HG03039 (cell line): Measurements from ENCODE around the gene DOCK1.

Source experiments
- ATAC-seq: cut with Tn5 transposase; IDR thresholded peaks from one replicate; pipeline ENCODE4 v1.9.1; 2021; ENCODE audit warnings: mild to moderate bottlenecking, moderate library complexity; ENCODE audit not compliant: unreplicated experiment

Gene DOCK1

DNA sequence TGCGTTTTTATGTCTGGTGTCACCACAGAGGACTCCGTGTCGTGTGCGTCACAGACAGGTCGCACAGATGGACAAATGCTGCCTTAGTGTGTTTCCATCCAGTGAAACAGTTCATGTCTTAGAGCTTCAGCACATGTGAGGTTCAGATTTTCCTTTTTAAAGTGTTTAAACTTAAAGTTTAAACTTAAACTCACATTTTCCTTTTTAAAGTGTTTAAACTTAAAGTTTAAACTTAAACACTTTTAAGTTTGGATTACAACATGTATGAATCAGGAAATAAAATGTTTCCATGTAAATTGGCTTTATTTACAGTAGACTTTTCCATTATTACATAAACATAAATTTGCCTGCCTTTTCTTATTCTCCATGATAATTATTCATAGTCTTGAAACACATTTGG lies 223.9 kb downstream of the DOCK1 start:
- no peak for ATAC-seq

DNA sequence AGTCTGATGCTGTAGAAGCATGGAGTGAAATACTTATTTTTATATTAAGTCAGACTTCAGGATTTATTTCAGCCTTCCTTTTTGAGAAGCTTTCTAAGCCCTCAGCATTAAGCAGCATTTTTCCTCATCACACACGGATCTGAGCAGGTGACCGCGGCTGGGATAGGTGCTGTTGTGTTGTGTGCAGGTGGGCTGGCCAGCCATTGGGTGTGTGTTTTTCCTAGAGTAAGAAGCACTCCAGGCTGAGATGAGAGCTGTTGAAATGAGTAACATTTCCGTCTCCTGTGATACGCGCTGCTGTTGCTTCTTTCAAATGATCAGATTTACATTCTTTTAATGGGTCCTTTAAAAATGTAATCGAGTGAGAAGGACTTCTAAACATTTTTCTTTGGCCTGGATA lies 227.2 kb downstream of the DOCK1 start:
- ATAC-seq = no peak

DNA sequence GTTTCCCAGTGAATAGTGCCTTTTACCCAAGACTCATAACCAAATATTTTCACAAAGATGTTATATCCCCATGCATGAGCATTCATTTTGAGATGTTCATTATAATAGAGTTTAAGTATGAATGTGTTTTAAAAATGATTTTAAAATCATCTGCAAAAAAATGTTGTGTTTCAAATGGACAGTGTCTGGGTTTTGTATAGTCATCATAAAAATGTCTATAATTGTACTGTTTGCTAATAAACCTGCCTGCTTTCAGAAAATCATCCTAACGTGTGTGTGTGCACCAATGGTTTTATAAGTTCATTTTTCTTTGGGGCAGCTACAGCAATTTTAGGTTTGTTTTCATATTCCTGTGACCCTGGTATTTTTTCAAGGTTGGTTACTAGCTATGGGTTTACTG lies 228.0 kb downstream of the DOCK1 start:
- ATAC-seq = no peak

DNA sequence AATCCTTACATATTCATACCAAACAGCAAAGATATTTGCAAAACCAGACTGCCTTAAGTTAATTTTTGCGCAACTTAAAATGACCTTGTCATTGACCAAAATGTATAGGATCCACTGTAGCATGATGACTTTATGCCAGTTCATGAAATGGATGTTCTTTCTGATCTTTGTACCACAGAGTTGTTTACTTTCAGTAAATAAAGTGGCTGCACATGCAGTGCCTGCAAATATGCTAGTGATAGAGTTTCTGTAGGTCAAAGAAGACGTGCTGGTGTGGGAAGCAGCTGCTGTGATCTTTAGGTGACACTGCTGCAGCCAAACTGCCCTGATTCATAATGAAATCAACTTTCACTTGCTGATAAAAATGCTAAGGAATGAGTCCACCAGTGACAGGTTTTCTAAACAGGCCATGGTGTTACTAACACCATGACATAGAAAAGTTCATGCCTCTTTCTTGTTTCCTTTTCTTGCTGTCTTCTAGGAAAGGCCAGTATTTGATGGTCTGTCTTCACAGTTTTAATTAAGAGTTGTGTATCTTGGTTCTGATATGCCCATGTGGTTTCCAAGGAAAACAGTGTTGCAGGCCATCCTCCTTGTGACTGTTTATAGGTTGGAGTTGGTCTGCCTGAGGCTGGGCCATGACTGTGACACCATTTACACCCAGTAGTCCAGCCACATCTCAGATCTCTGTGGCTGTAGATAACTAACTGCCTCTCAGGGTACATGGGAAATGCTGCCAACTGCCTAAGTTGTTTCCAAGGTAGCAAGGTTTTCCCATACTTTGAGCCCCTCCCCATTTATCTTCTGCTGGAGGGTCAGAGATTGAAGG lies 228.7 kb downstream of the DOCK1 start:
- ATAC-seq = no peak

DNA sequence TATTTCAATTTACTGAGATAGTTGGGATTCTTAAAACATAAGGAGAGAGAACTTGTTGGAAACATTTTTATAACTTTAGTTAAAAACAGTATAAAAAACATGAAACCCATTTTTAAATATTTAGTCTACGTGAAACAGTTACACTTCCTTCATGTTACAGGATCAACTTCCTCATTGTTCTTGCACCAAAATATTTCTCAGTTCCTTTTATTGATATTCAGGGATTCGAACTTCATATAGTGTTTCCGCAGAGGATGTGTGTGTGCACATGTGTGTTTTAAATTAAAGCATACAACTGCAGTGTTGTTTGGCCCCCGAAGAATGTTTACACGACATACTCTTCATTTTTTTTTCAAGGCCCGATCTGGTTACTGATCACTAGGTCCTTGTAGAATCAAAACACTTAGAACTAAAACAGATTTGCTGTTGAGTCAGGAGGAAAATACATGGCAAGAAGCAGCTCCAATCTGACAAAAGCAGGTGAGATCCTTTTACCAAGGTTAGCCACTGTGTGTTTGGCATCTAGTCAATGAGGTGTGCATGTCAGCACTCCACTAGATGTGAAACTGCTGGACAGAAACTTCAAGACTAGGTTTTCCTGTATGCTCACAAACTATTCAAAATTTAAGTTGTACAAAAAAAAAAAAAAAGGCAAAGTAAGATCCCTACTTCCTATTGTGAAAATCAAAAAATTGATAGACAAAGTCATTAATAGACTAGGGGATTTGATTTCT lies 230.8 kb downstream of the DOCK1 start:
- ATAC-seq = no peak

DNA sequence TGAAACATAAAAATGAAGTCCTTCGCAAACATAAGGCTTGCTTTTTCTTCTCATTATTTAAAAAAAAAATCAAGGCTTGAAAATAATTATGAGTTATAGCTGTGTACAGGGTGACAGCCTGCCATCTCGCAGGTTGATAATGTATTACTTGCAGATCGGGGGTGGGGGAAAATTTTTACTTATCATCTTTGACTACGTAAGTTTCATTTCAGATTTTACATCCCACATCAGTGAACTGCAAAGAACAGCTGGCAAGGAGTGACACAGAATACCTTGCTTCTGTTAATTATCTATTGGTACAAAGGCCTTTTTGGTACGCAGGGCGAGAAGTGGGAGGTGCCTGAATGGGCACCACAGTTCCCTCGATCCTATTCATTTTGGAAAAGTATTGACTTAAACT lies 232.2 kb downstream of the DOCK1 start:
- no peak for ATAC-seq

DNA sequence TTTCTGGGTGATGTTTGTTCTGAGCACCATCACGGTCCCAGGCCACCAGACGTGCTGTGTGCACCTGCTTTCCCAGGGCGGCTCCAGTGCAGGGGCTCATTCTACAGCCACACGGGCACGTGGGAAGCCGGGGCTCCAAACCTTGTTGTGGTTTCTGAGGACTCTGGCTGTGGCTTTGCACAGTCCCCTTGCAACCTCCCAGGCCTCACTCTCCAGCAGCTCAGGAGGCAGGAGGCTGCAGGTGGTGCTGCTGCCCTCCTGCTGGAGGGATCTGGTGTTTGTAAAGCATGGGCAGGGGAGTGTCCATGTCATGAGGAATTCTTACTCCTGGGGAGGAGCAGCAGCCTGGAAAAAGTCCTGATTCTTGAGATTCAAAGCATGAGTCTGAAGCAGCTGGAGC lies 236.9 kb downstream of the DOCK1 start:
- ATAC-seq = no peak

DNA sequence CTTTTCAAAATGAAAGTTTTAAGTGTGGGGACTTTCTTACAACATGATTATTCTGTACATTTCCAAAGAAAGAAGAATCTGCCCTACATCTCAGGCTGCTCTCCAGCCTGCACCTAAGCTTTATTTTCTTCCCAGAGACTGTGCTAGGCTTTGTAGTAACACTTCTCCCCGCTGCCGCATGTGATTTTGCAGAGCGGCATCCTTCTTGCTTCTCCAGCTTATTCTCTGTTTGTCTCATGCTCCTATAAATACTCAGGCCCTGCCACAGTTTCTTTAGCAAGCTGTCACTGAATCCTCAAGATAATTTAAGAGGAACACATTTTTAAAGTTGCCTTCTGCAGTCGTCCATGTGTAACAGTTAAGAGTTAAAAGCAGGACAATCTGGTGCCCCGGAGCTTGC lies 237.6 kb downstream of the DOCK1 start:
- no peak for ATAC-seq

DNA sequence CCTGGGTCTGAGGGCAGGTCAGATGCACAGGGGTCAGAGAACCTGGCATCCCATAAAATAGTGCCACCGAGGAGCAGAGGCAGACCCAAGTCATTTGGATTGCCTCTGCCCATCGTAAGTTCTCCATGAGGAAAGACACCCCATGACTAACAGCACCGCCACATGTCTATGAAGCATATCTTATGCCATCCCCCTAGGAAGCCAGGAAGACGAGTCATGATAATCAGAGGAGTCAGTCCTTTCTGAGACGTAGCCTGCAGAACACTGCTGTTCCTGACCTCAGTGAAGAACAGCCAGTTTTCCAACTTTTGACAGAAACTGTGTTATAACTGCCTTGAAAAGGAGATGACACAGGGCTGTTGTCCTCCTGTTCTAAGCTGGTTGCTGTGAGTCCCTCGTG lies 239.9 kb downstream of the DOCK1 start:
- ATAC-seq = no peak

DNA sequence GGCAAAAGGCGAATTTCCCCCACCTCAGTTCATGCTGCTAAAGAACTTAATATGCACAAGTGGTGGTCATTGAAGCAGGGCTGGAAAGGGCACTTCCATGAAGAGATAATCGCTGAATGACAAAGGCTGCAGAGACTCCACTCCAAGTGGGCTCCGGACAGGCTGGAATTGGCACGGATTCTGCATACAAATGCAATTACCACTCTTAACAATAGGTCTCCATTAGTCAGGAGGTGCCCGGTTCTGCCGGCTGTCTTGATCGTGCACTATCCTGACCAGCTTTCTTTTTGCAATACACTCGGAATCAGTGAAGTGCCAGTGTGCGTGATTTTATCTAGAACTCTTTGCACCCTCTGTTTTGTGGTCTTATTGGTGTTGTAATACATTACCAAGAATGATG lies 241.4 kb downstream of the DOCK1 start:
- ATAC-seq = no peak

DNA sequence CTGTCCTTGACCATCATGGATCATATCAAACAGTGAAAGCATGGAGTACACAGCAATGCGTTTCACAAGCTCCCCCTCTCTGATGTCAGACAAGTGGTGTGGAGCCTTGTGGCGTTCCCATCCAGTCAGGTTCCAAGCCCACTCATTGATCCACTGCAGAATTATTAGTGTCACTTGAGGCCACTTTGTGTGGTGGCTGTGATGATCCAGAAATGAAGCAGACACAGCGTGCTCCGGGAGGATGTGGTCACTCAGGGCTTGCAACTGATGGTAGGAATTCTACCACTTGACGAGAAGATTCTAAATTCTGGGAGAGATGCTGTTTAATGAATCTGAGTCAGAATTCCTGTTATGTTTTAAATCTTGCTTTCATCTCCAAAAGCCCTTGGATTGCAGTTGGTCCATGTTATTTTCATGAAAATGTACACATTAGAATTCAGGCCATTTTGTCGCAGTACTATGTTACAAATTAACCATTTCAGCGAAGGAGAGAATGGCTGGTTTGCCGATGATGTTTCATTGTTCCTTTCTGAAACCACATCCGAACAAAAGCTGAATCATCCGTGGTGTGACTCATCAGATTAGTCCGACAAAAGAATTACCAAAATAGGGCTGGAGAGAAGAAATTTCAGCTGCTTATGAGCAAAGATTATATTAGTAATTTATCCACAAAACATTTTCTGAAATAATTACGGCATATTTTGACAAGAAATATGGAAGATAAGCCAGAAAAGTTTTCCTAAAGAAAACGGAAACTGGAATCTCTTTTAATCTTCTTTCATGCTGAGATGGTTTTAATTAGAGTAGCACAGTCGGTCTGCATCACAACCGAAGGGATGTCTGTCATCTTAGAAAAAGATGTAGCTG lies 243.1 kb downstream of the DOCK1 start:
- no peak for ATAC-seq

DNA sequence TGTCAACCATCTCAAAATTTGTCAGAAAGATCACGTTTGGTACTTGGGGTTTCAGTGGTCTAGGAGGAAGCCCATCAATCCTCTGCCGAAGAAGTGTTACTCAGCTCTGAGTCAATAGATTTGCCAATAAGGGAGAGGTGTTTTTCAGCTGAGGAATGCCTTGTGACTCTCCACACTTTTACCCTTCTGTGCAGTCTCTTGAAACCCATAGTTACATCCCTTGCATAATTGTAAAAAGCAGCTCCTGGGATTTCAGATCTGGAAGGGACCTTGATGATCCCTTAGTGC lies 243.6 kb downstream of the DOCK1 start:
- no peak for ATAC-seq

DNA sequence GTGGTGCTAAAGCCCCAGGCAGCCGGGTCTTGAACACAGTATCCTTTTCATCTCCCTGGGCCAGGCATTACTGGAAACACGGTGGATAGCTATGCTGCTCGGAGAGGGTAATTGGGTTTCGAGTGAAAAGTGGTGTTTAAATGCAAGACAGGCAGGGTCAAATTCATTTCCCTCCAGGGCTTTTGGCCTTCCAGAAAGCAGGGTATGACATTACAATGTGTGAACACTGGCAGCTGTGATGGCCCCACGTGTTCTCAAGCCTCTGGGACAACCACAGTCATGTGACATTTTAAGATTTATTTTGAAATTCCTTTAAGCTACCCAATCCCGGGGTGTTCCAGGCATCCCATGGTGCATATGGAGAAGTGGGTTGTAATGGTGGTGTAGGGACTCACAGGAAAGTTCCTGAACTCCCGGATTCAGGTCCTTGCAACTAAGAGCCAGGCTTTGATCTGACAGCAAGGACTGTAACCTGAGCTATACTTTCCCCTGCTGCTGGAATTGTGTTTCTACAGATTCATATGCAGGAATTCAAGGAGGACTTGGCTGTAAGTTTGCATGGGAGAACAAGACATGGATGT lies 244.4 kb downstream of the DOCK1 start:
- ATAC-seq = no peak

DNA sequence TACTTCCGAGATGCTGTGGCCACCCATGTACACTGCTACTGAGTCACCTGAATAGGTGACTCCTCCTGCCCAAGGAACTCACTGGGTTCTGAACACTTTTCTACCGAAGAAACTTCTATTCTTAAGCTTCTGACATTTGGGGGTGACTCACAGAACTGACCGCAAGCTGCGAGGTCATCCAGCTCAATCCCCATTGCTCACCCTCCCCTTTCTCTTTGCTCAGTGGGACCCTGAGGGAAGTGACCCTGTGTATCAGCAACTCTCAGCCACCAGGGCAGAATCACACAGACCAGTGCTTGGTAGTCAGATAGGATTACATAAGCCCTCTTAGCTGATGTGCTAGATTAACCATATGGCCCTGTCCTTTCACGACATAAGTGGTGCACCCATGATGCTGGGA lies 244.9 kb downstream of the DOCK1 start:
- no peak for ATAC-seq

DNA sequence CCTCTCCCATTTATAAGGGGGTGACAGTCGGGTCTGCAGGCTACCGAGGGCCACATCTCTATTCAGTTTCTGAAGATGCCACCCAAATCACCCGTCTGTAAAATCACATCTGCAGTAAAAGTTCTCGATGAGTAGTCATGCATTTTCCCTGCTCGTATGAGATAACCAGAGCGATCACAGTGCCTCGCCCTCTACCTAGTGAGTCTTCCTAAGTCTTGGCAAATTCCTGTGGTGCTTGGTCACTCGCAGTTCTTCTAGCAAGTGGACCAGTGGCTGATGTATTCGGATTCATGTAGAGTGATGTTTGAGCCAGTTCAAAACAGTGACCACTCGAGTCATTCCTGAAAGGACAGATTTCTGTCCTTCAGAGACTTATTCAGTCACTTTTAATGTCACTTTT lies 246.3 kb downstream of the DOCK1 start:
- ATAC-seq = no peak

DNA sequence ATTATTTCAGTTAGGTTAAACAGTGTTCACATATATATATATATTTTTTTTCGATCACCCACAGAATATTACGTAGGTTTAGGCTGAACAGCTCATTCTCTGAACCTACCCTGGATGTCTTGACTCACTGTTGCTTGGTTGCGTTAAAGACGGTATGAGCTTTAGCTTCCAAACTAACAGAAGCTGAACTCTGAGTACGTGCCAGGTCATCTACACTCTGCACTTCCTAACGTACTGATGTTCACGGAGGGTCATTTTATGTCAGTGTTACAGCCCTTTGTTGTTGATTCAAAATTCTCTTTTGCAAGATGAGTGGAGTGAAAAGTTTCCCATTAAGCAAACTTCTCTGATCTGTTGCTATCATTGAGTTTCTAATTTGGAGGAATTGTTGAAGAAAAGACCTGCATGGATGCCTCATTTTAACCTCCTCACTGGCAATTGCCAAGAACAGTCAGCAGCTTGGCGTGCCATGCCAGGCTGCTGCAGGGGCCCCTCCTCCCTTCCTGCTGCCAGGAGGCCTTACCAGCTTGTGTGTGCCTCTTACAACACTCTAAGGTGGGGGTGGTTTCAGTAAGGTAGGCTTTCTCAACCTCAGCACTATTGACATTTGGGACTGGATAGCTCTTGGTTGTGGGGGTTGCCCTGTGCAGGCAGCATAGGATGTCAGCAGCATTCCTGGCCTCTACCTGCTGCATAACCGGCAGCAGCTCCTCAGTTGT lies 246.9 kb downstream of the DOCK1 start:
- ATAC-seq = no peak

DNA sequence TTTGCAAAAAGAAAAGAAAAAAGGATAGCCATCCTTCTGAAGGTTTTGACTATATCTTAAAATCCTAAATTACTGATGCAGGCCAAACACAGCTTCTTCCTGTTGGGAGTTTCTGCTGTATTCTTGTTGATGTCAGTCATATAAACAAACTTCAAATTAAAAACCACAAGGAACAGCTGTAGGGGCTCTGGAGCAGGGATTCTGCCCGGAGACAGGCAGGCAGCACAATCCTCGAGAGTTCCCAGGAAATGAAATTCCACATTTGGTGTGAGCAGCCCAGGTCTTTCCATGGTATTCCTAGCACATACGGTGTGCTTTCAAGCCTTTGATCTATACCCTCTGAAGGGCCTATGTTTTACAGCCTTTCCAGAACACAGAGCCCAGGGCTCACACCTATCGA lies 248.0 kb downstream of the DOCK1 start:
- no peak for ATAC-seq

DNA sequence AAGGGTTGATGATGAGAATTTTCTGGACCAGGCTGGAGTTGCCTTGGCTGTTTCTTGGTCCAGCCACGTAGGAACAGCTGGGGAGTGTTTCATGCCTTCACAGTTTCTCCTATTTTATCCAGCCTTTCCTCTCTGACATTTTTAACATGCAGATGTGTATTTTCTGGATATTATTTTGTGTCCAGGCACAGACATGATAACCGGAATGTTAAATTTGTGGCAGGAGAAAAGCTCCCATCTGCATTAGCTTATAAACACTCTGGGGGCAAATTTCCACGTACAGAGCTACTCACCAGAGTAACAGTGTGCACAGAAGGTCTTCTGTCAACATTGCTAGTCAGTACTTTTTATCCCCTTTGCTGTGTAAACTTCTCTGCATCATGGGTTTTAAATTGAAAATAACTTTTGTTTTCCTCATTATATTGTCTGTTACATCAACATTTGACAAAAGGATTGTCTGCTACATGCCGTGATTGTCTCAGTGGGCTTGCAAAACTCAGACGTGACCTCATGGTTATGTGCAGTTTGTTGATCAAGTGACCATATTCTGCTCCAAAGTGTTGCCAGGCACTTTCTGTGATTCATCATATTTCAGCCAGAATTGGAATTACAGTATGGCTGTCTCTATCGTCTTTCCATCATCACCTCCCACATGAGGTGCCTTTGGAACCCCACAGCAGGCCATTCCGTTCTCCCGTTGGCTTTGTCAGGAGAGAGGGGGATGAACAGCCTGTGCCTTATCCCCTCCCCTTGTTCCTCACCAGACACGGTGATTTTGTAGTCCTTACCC lies 249.8 kb downstream of the DOCK1 start:
- no peak for ATAC-seq

DNA sequence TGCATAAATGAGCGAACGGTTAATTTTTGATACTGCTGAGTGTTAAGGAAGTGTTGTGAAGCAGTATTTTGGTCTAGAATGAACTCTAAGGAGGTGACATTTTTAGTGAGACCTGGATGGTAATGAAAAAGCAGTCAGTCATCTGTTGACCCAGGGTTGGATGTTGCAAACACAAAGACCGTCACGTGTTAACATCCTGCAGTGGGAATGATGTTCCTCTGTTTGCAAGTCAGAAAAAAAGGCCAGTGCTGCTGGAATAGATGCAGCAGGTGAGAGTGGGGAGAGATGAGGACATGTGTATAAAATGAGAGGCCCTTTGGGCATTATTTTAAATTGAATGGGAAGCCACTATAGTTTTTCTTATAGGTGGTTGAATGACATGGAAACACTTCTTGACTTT lies 251.9 kb downstream of the DOCK1 start:
- no peak for ATAC-seq
